Measurements from ENCODE around the gene OBSCN. TPM values are rescaled to one million over a fixed set of nuclear protein-coding genes. Genes with fewer than 3 reads are reported as not detected.

The OBSCN gene
- total RNA-seq, 2 experiments from 2014 or later, result 6.6 to 8.0 TPM

DNA sequence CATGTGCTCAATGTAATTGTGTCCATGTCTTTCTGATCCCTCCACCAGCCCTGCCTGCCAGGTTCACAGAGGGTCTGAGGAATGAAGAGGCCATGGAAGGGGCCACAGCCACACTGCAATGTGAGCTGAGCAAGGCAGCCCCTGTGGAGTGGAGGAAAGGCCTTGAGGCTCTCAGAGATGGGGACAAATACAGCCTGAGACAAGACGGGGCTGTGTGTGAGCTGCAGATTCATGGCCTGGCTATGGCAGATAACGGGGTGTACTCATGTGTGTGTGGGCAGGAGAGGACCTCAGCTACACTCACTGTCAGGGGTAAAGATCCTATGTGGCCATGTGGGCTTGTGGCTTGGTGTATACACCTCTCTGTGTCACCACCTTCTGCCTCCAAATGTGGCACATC, 91.4 kb downstream of the OBSCN start:
- H3K27me3 Mint-ChIP-seq, result no peaks in the 10 kb centered on the region
- ChIA-PET CTCF (no interaction called here), POLR2A (no interaction called here)
- H3K36me3 Mint-ChIP-seq (ENCODE audit: low read depth), result peaks cover 11% of the 10 kb centered on the region
- peaks cover 38% of the 10 kb centered on the region for H3K9me3 Mint-ChIP-seq
- no peak overlapping the region for H3K27ac Mint-ChIP-seq
- DNase-seq, result no peak
- H3K4me3 Mint-ChIP-seq, result no peak overlapping the region
- H3K4me1 Mint-ChIP-seq, result no peaks in the 10 kb centered on the region

- H3K27ac Mint-ChIP-seq, result no peak overlapping the region
- peaks cover 11% of the 10 kb centered on the region for H3K36me3 Mint-ChIP-seq (ENCODE audit: low read depth)
- POLR2A ChIA-PET, result no interaction called here
- no peaks in the 10 kb centered on the region for H3K27me3 Mint-ChIP-seq
- H3K9me3 Mint-ChIP-seq, result peaks cover 40% of the 10 kb centered on the region
- no peak for DNase-seq
- H3K4me3 Mint-ChIP-seq, result no peak overlapping the region
- CTCF ChIA-PET, result no interaction called here
- no peaks in the 10 kb centered on the region for H3K4me1 Mint-ChIP-seq
Measured at GRCh38 chr1:228299901-228300300, 92.1 kb downstream of the OBSCN start.

- CTCF ChIA-PET, result no interaction called here
- Mint-ChIP-seq H3K27ac (no peak overlapping the region), H3K36me3 (ENCODE audit: low read depth) (peaks cover 11% of the 10 kb centered on the region), H3K27me3 (no peaks in the 10 kb centered on the region), H3K4me1 (no peaks in the 10 kb centered on the region), H3K4me3 (no peak overlapping the region), H3K9me3 (peaks cover 38% of the 10 kb centered on the region)
- DNase-seq, result no peak
- POLR2A ChIA-PET, result no interaction called here
Measured at GRCh38 chr1:228302086-228302485, 94.2 kb downstream of the OBSCN start.

GRCh38 chr1:228303596-228303995, 95.8 kb downstream of the OBSCN start:
- POLR2A ChIA-PET, result no interaction called here
- H3K9me3 Mint-ChIP-seq, result peaks cover 30% of the 10 kb centered on the region
- CTCF ChIA-PET, result no interaction called here
- no peak for DNase-seq
- H3K27me3 Mint-ChIP-seq, result no peaks in the 10 kb centered on the region
- no peaks in the 10 kb centered on the region for H3K4me1 Mint-ChIP-seq
- no peak overlapping the region for H3K4me3 Mint-ChIP-seq
- H3K27ac Mint-ChIP-seq, result no peak overlapping the region
- peaks cover 11% of the 10 kb centered on the region for H3K36me3 Mint-ChIP-seq (ENCODE audit: low read depth)

GRCh38 chr1:228304225-228304624, 96.4 kb downstream of the OBSCN start:
- H3K27me3 Mint-ChIP-seq, result no peaks in the 10 kb centered on the region

DNA sequence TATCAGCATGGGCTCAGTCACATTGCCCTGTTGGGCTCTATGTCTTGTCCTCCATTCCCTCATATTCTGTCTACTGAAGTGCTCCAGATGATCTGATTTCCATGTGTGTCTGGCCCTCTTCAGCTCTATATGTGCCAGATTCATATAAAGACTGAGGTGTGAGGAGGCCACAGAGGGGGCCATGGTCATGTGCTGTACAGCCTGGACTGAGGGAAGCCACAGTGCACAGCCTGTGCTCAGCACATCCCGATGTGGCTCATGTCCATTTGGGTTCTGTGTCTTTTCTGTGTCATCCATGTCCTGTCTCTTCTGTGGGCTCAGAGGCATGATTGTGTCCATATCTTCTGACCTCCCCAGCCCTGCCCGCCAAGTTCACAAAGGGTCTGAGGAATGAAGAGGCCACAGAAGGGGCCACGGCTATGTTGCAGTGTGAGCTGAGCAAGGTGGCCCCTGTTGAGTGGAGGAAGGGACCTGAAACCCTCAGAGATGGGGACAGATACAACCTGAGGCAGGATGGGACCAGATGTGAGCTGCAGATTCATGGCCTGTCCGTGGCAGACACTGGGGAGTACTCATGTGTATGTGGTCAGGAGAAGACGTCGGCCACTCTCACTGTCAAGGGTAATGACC, 97.0 kb downstream of the OBSCN start:
- Mint-ChIP-seq H3K4me1 (no peaks in the 10 kb centered on the region), H3K27ac (no peak overlapping the region), H3K4me3 (no peak overlapping the region), H3K36me3 (ENCODE audit: low read depth) (peaks cover 11% of the 10 kb centered on the region), H3K9me3 (peaks cover 27% of the 10 kb centered on the region), H3K27me3 (no peaks in the 10 kb centered on the region)
- POLR2A ChIA-PET, result no interaction called here
- no peak for DNase-seq
- CTCF ChIA-PET, result no interaction called here

More at GRCh38 chr1:228304225-228304624, 96.4 kb downstream of the OBSCN start:
- no peak overlapping the region for H3K27ac Mint-ChIP-seq
- no peak overlapping the region for H3K4me3 Mint-ChIP-seq
- ChIA-PET POLR2A (no interaction called here), CTCF (no interaction called here)
- H3K4me1 Mint-ChIP-seq, result no peaks in the 10 kb centered on the region
- peaks cover 11% of the 10 kb centered on the region for H3K36me3 Mint-ChIP-seq (ENCODE audit: low read depth)
- H3K9me3 Mint-ChIP-seq, result peaks cover 27% of the 10 kb centered on the region
- DNase-seq, result no peak

GRCh38 chr1:228305721-228306152, 97.9 kb downstream of the OBSCN start:
- ChIA-PET CTCF (no interaction called here), POLR2A (no interaction called here)
- H3K9me3 Mint-ChIP-seq, result peaks cover 25% of the 10 kb centered on the region
- no peak overlapping the region for H3K27ac Mint-ChIP-seq
- H3K4me3 Mint-ChIP-seq, result no peak overlapping the region
- no peak for DNase-seq
- no peaks in the 10 kb centered on the region for H3K4me1 Mint-ChIP-seq
- H3K36me3 Mint-ChIP-seq (ENCODE audit: low read depth), result peaks cover 11% of the 10 kb centered on the region
- H3K27me3 Mint-ChIP-seq, result no peaks in the 10 kb centered on the region

DNA sequence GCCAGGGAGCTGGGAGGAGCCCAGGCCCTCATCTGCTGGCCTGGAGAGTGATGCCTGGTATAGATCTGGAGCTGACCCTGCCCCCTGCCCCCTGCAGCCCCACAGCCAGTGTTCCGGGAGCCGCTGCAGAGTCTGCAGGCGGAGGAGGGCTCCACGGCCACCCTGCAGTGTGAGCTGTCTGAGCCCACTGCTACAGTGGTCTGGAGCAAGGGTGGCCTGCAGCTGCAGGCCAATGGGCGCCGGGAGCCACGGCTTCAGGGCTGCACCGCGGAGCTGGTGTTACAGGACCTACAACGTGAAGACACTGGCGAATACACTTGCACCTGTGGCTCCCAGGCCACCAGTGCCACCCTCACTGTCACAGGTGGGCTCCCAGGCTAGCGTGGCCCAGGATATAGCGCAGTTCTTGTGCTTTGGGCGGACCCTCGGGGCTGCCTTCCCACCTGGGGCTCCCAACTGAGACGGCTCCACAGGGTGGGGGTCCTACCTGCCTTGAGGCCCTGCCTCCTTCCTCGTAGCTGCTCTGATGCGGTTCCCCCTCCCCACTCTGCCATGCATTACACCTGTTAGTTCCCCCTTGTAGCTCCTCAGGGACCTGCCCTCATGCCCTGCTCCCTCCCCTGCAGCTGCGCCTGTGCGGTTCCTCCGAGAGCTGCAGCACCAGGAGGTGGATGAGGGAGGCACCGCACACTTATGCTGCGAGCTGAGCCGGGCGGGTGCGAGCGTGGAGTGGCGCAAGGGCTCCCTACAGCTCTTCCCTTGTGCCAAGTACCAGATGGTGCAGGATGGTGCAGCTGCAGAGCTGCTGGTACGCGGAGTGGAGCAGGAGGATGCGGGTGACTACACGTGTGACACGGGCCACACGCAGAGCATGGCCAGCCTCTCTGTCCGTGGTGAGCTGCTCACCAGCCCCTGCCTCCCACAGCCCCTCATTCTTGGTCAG, 98.7 kb downstream of the OBSCN start:
- Mint-ChIP-seq H3K4me3 (no peak overlapping the region), H3K27me3 (no peaks in the 10 kb centered on the region), H3K9me3 (peaks cover 23% of the 10 kb centered on the region), H3K27ac (no peak overlapping the region), H3K36me3 (ENCODE audit: low read depth) (peaks cover 8% of the 10 kb centered on the region), H3K4me1 (no peaks in the 10 kb centered on the region)
- DNase-seq, result no peak
- ChIA-PET CTCF (no interaction called here), POLR2A (no interaction called here)

DNA sequence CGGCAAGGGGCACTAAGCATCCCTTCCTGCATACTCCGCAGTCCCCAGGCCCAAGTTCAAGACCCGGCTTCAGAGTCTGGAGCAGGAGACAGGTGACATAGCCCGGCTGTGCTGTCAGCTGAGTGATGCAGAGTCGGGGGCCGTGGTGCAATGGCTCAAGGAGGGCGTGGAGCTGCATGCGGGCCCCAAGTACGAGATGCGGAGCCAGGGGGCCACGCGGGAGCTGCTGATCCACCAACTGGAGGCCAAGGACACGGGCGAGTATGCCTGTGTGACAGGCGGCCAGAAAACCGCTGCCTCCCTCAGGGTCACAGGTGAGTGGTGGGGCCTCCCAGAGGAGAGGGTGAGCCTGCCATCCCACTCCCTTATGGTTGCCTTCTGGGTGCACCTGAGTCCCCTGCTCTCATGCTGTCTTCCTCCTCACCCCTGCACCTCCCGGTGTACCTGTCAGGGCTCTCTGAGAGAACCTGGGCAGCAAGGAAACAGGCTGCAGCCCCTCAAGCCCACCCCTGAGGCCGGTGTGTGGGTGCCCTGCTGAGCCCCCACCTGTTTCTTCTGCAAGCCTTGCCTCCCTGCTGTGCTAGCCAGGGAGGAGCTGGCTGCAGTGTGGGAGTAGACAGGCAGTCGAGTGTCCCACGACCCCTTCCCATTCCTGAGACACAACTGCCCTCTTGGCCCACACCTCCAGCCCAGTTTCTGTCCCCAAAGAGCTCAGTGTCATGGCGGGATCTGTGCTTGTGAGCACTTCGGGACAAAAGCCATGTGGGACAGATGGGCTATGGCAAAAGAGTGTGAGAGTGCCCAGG, 99.6 kb downstream of the OBSCN start:
- no peak overlapping the region for H3K27ac Mint-ChIP-seq
- H3K27me3 Mint-ChIP-seq, result no peaks in the 10 kb centered on the region
- peaks cover 14% of the 10 kb centered on the region for H3K9me3 Mint-ChIP-seq
- no peak for DNase-seq
- no peaks in the 10 kb centered on the region for H3K4me1 Mint-ChIP-seq
- ChIA-PET POLR2A (no interaction called here), CTCF (no interaction called here)
- peaks cover 4% of the 10 kb centered on the region for H3K36me3 Mint-ChIP-seq (ENCODE audit: low read depth)
- no peak overlapping the region for H3K4me3 Mint-ChIP-seq

DNA sequence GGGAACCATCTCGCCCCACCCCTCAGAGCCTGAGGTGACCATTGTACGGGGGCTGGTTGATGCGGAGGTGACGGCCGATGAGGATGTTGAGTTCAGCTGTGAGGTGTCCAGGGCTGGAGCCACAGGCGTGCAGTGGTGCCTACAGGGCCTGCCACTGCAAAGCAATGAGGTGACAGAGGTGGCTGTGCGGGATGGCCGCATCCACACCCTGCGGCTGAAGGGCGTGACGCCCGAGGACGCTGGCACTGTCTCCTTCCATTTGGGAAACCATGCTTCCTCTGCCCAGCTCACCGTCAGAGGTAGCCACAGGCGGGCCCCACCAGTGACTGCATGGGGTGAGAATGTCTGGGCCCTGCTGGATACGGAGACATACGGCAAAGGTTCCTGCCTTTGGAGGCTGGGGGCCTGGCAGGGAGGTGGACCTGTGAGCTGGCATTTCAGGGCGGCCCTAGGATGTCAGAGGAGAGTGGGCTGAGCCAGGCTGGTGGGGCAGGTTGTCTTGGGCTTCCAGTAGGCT, 100.3 kb downstream of the OBSCN start:
- no peaks in the 10 kb centered on the region for H3K4me1 Mint-ChIP-seq
- CTCF ChIA-PET, result no interaction called here
- no peaks in the 10 kb centered on the region for H3K36me3 Mint-ChIP-seq (ENCODE audit: low read depth)
- no peak for DNase-seq
- H3K27me3 Mint-ChIP-seq, result no peaks in the 10 kb centered on the region
- no peak overlapping the region for H3K27ac Mint-ChIP-seq
- POLR2A ChIA-PET, result no interaction called here
- H3K4me3 Mint-ChIP-seq, result no peak overlapping the region
- H3K9me3 Mint-ChIP-seq, result peaks cover 15% of the 10 kb centered on the region

DNA sequence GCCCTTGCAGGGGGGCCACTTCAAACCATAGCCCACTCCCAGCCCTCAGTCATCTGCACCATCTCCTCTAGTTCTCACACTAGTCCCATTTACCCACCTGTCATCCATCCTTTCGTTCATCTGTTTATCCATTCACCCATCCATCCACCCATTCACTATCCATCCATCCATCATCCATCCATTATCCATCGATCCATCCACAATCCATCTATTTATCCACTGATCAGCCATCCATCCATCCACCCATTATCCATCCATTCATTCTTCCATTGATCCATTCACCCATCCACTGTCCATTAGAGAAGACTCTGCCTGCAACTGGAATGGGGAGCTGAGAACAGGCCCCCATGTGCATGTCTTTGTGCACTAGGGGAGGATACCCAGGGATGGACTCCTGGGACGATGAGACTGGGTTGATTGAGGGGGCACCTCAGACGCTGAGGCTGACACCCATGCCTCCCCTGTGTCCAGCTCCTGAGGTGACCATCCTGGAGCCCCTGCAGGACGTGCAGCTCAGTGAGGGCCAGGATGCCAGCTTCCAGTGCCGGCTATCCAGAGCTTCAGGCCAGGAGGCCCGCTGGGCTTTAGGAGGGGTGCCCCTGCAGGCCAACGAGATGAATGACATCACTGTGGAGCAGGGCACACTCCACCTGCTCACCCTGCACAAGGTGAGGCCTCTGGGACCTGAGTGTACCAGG, 100.9 kb downstream of the OBSCN start:
- H3K27me3 Mint-ChIP-seq, result no peaks in the 10 kb centered on the region
- POLR2A ChIA-PET, result no interaction called here

GRCh38 chr1:228309326-228310067, 101.7 kb downstream of the OBSCN start:
- H3K9me3 Mint-ChIP-seq, result peaks cover 11% of the 10 kb centered on the region
- no peak overlapping the region for H3K27ac Mint-ChIP-seq
- no peaks in the 10 kb centered on the region for H3K4me1 Mint-ChIP-seq
- no peak overlapping the region for H3K4me3 Mint-ChIP-seq
- no peak for DNase-seq
- H3K27me3 Mint-ChIP-seq, result no peaks in the 10 kb centered on the region
- CTCF ChIA-PET, result no interaction called here
- H3K36me3 Mint-ChIP-seq (ENCODE audit: low read depth), result no peaks in the 10 kb centered on the region
- POLR2A ChIA-PET, result no interaction called here

More for the DNA sequence above, 100.9 kb downstream of the OBSCN start:
- no peak for DNase-seq
- peaks cover 14% of the 10 kb centered on the region for H3K9me3 Mint-ChIP-seq
- no peaks in the 10 kb centered on the region for H3K36me3 Mint-ChIP-seq (ENCODE audit: low read depth)
- CTCF ChIA-PET, result no interaction called here
- H3K4me1 Mint-ChIP-seq, result no peaks in the 10 kb centered on the region
- no peak overlapping the region for H3K4me3 Mint-ChIP-seq
- no peak overlapping the region for H3K27ac Mint-ChIP-seq

All from activated CD4-positive, alpha-beta memory T cell treated with anti-CD3 and anti-CD28 coated beads, Interleukin-2, amount 10 ng/mL, durations not matched to agents 7 days and 5 days (primary cell).